HepG2 (cell line): Measurements from ENCODE around the gene GLIS1. TPM values are rescaled to one million over a fixed set of nuclear protein-coding genes. Genes with fewer than 3 reads are reported as not detected.

Source experiments
- ATAC-seq: fragments of 200-7000 bp; cut with Tn5 transposase; 3 replicates; pipeline ENCODE4 v1.9.1; 2020; ENCODE audit warnings: mild to moderate bottlenecking, moderate library complexity
- BruUV-seq: library from RNA; stranded (reverse); fragments of 400-500 nt; replicated peaks from 2 replicates; lab custom pipeline; 2021; lab: Mats Ljungman, UMichigan
- CTCF ChIA-PET: fragments of 300-600 bp; formaldehyde crosslinking; extraction: SDS; loops from one replicate; lab custom pipeline; 2021; ENCODE audit warnings: low total read pairs, inconsistent platforms, low intra/inter-chr PET ratio; lab: Yijun Ruan, JAX
- POLR2A ChIA-PET: fragments of 350-600 bp; sonication (Branson Sonifier 250); formaldehyde crosslinking; loops from one replicate; lab custom pipeline; 2020; ENCODE audit warnings: antibody characterized with exemption, inconsistent platforms; lab: Yijun Ruan, JAX
- DNase-seq: peaks from one replicate; pipeline ENCODE4 v3.0.0-alpha.2; 2015; ENCODE audit warnings: low spot score
- FAIRE-seq: peaks from 3 replicates; lab custom pipeline; 2011; peaks lifted over from hg19 to GRCh38; lab: Jason Lieb, UNC
- H2AFZ ChIP-seq: one replicate; pipeline ENCODE4 v1.6.1; 2011; ENCODE audit warnings: low read length, inconsistent platforms
- H3K27ac ChIP-seq: fragments of 300-600 bp; 3 replicates; pipeline ENCODE4 v1.8.0; 2011; ENCODE audit warnings: mixed run types, mild to moderate bottlenecking, mixed read lengths, low read length, inconsistent platforms; ENCODE audit not compliant: insufficient read depth; ENCODE audit errors: extremely low read length
- H3K27me3 ChIP-seq, 2 experiments: fragments of 200-600 bp in 1 of 2; 2 replicates in 1 of 2; 3 replicates in 1 of 2; pipeline versions ENCODE4 v1.6.0 to v1.8.0; 2011; ENCODE audit warnings: low read length in 2 of 2, mild to moderate bottlenecking in 2 of 2, moderate library complexity in 2 of 2, inconsistent platforms in 1 of 2; ENCODE audit not compliant: insufficient read depth in 2 of 2, control insufficient read depth in 1 of 2
- H3K36me3 ChIP-seq, 2 experiments: fragments of 200-600 bp in 1 of 2; replicated peaks in 1 of 2; 2 replicates in 1 of 2; 3 replicates in 1 of 2; pipeline versions ENCODE4 v1.5.1 to v1.8.0; 2011; ENCODE audit warnings: low read length in 2 of 2, inconsistent platforms in 1 of 2; ENCODE audit not compliant: insufficient read depth in 2 of 2, control insufficient read depth in 1 of 2
- H3K4me1 ChIP-seq: 2 replicates; pipeline ENCODE4 v1.5.1; 2012; ENCODE audit warnings: low read length, inconsistent platforms; ENCODE audit not compliant: insufficient read depth
- H3K4me2 ChIP-seq: 2 replicates; pipeline ENCODE4 v1.6.0; 2011; ENCODE audit warnings: low read depth, low read length, inconsistent platforms
- H3K4me3 ChIP-seq, 3 experiments: fragments of 200-600 bp in 1 of 3; sonication (generic), shearing (Covaris generic) in 1 of 3; replicated peaks in 1 of 3; 2 replicates each; pipeline ENCODE4 v1.5.1; 2011 to 2016; ENCODE audit warnings: low read length in 3 of 3, inconsistent platforms in 2 of 3, low read depth in 2 of 3, mild to moderate bottlenecking in 2 of 3, control low read depth in 1 of 3, mixed read lengths in 1 of 3; ENCODE audit not compliant: insufficient read depth in 1 of 3
- H3K79me2 ChIP-seq: one replicate; pipeline ENCODE4 v1.6.1; 2011; ENCODE audit warnings: low read length, inconsistent platforms; ENCODE audit not compliant: insufficient read depth
- H3K9ac ChIP-seq: 2 replicates; pipeline ENCODE4 v1.6.0; 2011; ENCODE audit warnings: mild to moderate bottlenecking, low read depth, low read length, inconsistent platforms; ENCODE audit not compliant: insufficient read depth
- H3K9me3 ChIP-seq: 2 replicates; pipeline ENCODE4 v1.5.1; 2012; ENCODE audit warnings: mild to moderate bottlenecking, low read length
- H4K20me1 ChIP-seq: 2 replicates; pipeline ENCODE4 v1.6.0; 2011; ENCODE audit warnings: inconsistent platforms, mild to moderate bottlenecking, low read length, moderate library complexity; ENCODE audit not compliant: insufficient read depth
- HNRNPH1 ChIP-seq: fragments of 200-400 bp; formaldehyde crosslinking; optimal IDR thresholded peaks from 2 replicates; pipeline ENCODE3; 2017; ENCODE audit warnings: mild to moderate bottlenecking, low read depth, low read length
- JUNB ChIP-seq: sonication (generic); formaldehyde crosslinking; IDR thresholded peaks from 2 replicates; pipeline ENCODE4 v1.8.0; 2022; ENCODE audit warnings: missing genetic modification reagents, mild to moderate bottlenecking, borderline replicate concordance
- KAT8 ChIP-seq: IDR thresholded peaks from 2 replicates; pipeline ENCODE4 v1.6.1; 2016; ENCODE audit warnings: missing genetic modification reagents, missing compliant biosample characterization
- NCOR1 ChIP-seq: fragments of 200-600 bp; sonication (generic); IDR thresholded peaks from 2 replicates; pipeline ENCODE4 v1.7.0; 2017; ENCODE audit warnings: antibody characterized with exemption, low read length, borderline replicate concordance
- NFRKB ChIP-seq: fragments of 450-650 bp; IDR thresholded peaks from 2 replicates; pipeline ENCODE4 v1.6.1; 2017
- PHF21A ChIP-seq: sonication (generic); formaldehyde crosslinking; IDR thresholded peaks from 2 replicates; pipeline ENCODE4 v1.5.0; 2020; ENCODE audit warnings: mild to moderate bottlenecking, missing genetic modification reagents
- RBM22 ChIP-seq: fragments of 200-400 bp; formaldehyde crosslinking; optimal IDR thresholded peaks from 2 replicates; pipeline ENCODE3; 2017; ENCODE audit warnings: mild to moderate bottlenecking, low read length, moderate library complexity
- ZKSCAN8 ChIP-seq: IDR thresholded peaks from 2 replicates; pipeline ENCODE4 v1.6.1; 2016; ENCODE audit warnings: borderline replicate concordance, missing genetic modification reagents, missing compliant biosample characterization
- ZNF101 ChIP-seq: sonication (generic); formaldehyde crosslinking; IDR thresholded peaks from 2 replicates; pipeline ENCODE4 v1.4.0; 2020; ENCODE audit warnings: mild to moderate bottlenecking, low read depth, missing genetic modification reagents, borderline replicate concordance
- ZNF414 ChIP-seq: sonication (generic); formaldehyde crosslinking; IDR thresholded peaks from 2 replicates; pipeline ENCODE4 v1.5.0; 2020; ENCODE audit warnings: missing genetic modification reagents
- ZNF557 ChIP-seq: sonication (generic); formaldehyde crosslinking; IDR thresholded peaks from 2 replicates; pipeline ENCODE4 v1.4.0; 2020; ENCODE audit warnings: missing genetic modification reagents
- ZNF598 ChIP-seq: sonication (generic); formaldehyde crosslinking; IDR thresholded peaks from 2 replicates; pipeline ENCODE4 v1.5.1; 2020; ENCODE audit warnings: mild to moderate bottlenecking, missing genetic modification reagents, borderline replicate concordance
- ZNF629 ChIP-seq: sonication (generic); formaldehyde crosslinking; conservative IDR thresholded peaks from 2 replicates; pipeline ENCODE4 v1.5.0; 2020; ENCODE audit warnings: missing genetic modification reagents
- ZNF652 ChIP-seq: IDR thresholded peaks from 2 replicates; pipeline ENCODE4 v1.6.1; 2016; ENCODE audit warnings: low read depth, borderline replicate concordance
- ZNF761 ChIP-seq: sonication (generic); formaldehyde crosslinking; conservative IDR thresholded peaks from 2 replicates; pipeline ENCODE4 v1.4.0; 2020; ENCODE audit warnings: mild to moderate bottlenecking, missing genetic modification reagents
- WGBS: methylation state at CpG from one replicate; pipeline ENCODE4 v1.1.6; 2017; ENCODE audit warnings: low lambda C conversion rate; 5-methylcytosine and 5-hydroxymethylcytosine counted together
- in situ Hi-C: cut with HindIII; loops from 2 replicates; pipeline ENCODE4 v1.10.0; 2017; ENCODE audit warnings: low pct_unique_long_range_greater_than_20kb; ENCODE audit not compliant: extremely low pct_ligation_motif_present
- intact Hi-C: fragments of 100-400 bp; cut with micrococcal nuclease; formaldehyde crosslinking; loops from one replicate; pipeline ENCODE4 v1.10.0; 2022; ENCODE audit not compliant: unreplicated experiment
- polyA plus RNA-seq, 8 experiments: library from polyadenylated mRNA; depleted of rRNA in 3 of 8; stranded (reverse) in 7 of 8; unstranded in 1 of 8; fragments of >200 nt; fragmentation: Illumina TruSeq in 4 of 8; extraction: Trizol in 4 of 8; gene quantifications; 2 replicates each; pipeline versions ENCODE4 v1.2.1 to v1.2.3, GENCODE V29; 2011 to 2016; ENCODE audit warnings: low read depth in 4 of 8, missing spikeins in 1 of 8, mixed read lengths in 1 of 8; ENCODE audit not compliant: insufficient read depth in 1 of 8
- total RNA-seq, 5 experiments: library from RNA; depleted of rRNA; stranded (reverse); fragments of >200 nt; fragmentation: Illumina TruSeq; extraction: Trizol; gene quantifications; 2 replicates each; pipeline ENCODE4 v1.2.3, GENCODE V29; 2016; ENCODE audit warnings: low read depth in 1 of 5

Gene GLIS1
- total and polyA plus RNA-seq, 2 of the 13 experiments (the other 11 are each of a cell fraction or from before 2014, with no cell fraction given) = 0.03 TPM; not detected in 1

DNA sequence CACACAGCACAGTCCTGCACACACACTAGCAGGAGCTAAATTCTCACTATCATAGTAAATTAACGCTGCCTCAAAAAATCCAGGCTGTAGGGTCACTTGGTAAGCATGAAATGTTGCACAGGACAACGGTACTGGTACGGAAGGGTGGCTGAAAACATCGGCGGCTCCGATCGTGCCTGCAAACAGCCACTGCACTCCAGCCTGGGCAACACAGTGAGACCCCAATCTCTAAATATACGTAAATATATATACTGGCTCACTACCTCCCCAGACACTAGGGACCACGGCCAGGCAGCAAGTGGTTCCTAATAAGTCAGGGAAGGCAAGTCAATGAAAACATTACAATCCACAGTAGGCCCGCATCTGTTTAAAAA, 44.3 kb downstream of the GLIS1 start:
- in situ Hi-C loops (no loop called here), intact Hi-C loops (no loop called here)
- no peak overlapping the region for H2AFZ ChIP-seq
- no peak overlapping the region for H3K27ac ChIP-seq
- no peak overlapping the region for H3K4me2 ChIP-seq
- H3K79me2 ChIP-seq = no peaks in the 10 kb centered on the region
- DNase-seq (no peak), ATAC-seq (no peak), FAIRE-seq (no peak)
- H3K27me3 ChIP-seq = peaks cover 12 to 45% of the 10 kb centered on the region in 2 experiments; a peak in 4 of 5 replicates
- ChIA-PET CTCF (no interaction called here), POLR2A (no interaction called here)
- no peaks in the 10 kb centered on the region for H3K36me3 ChIP-seq
- H3K9ac ChIP-seq = no peak overlapping the region
- no TSS peak for BruUV-seq
- WGBS = 61% methylated on average over 10 of the region's 10 CpGs
- no peaks in the 10 kb centered on the region for H3K9me3 ChIP-seq
- H3K4me3 ChIP-seq = no peak overlapping the region
- H4K20me1 ChIP-seq = no peaks in the 10 kb centered on the region
- TF ChIP-seq NCOR1 (no peak), ZNF598 (CRISPR knock-in tag) (no peak), ZNF652 (CRISPR knock-in tag) (no peak), ZNF101 (CRISPR knock-in tag) (no peak), ZNF557 (CRISPR knock-in tag) (no peak), ZNF629 (CRISPR knock-in tag) (no peak)
- H3K4me1 ChIP-seq = no peaks in the 10 kb centered on the region

DNA sequence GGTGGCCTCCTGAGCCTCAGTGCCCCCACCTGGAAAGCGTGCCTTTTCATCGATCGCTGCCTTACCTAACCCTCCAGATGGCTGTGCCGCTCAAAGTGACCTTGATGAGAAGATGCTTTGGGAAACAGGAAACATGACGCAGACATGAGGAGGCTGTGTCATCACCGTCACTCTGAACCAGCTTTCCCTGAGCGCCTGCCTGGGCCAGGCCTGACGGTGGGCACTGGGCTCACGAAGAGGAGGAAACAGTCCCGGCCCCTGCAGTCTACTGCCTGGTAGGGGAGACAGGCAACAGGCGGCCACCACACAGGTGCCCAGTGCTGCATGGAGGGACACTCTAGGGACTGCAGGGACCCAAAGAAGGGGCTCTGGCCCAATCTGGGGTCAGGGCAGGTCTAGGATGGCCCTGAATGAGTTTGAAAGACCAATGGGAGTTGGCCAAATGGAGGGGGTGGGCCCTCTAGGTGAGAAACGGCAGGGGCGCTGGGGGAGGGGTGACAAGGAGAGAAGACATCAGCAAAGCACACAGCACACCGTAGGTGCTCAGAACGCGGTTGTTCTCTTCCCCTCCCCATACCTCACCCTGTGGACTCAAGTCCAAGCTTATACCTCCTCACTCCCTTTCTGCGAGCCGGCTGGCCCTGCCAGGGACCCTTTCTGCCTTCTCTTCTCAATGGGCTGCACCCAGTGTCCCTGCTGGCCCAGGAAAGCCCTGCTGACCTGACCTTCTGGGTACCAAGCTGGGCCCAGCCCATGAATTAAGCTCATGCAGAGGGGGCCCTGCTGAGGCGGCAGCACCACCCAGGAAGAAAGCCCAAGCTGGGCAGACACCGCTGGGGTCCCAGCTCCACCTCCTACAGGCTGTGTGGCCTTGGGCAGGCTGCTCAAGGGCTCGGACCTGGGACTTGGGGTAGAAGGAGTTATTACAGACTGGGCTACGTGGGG, 44.9 kb downstream of the GLIS1 start:
- in situ Hi-C loops (no loop called here), intact Hi-C loops (no loop called here)
- H4K20me1 ChIP-seq = no peaks in the 10 kb centered on the region
- ChIA-PET CTCF (no interaction called here), POLR2A (no interaction called here)
- H3K4me2 ChIP-seq = no peak overlapping the region
- H3K9me3 ChIP-seq = no peaks in the 10 kb centered on the region
- no peaks in the 10 kb centered on the region for H3K36me3 ChIP-seq
- no peaks in the 10 kb centered on the region for H3K79me2 ChIP-seq
- ATAC-seq (no peak), DNase-seq (no peak), FAIRE-seq (no peak)
- H2AFZ ChIP-seq = no peak overlapping the region
- WGBS = 52% methylated on average over 20 of the region's 22 CpGs
- H3K27ac ChIP-seq = no peak overlapping the region
- peaks cover 12 to 50% of the 10 kb centered on the region in 2 experiments; a peak in 4 of 5 replicates for H3K27me3 ChIP-seq
- no peaks in the 10 kb centered on the region for H3K4me1 ChIP-seq
- no TSS peak for BruUV-seq
- H3K4me3 ChIP-seq = no peak overlapping the region
- H3K9ac ChIP-seq = no peak overlapping the region
- TF ChIP-seq PHF21A (CRISPR knock-in tag) (no peak), HNRNPH1 (no peak), ZKSCAN8 (CRISPR knock-in tag) (no peak), RBM22 (no peak), JUNB (CRISPR knock-in tag) (no peak), NFRKB (no peak), KAT8 (CRISPR knock-in tag) (no peak), ZNF414 (CRISPR knock-in tag) (no peak), ZNF761 (CRISPR knock-in tag) (no peak)
